Measurements from ENCODE around the gene APMAP. TPM values are rescaled to one million over a fixed set of nuclear protein-coding genes. Genes with fewer than 3 reads are reported as not detected.

APMAP gene
- total and polyA plus RNA-seq, 9 donors: 43.4 to 66.4 (median 53.0) TPM

GRCh38 chr20:25036331-25036936, 43.9 kb upstream of the APMAP start:
- 31% methylated on average over 2 of the region's 7 CpGs for WGBS (ENCODE audit: insufficient coverage)
- Histone ChIP-seq H3K27me3 (ENCODE audit: control insufficient read depth, insufficient read depth, low read length) (no peaks in the 10 kb centered on the region), H3K4me3 (ENCODE audit: low read length) (no peak overlapping the region), H3K4me1 (ENCODE audit: control insufficient read depth, insufficient read depth, low read length) (peaks cover 76% of the 10 kb centered on the region), H3K27ac (ENCODE audit: low read length) (peak overlapping the region; percentile 67), H3K9me3 (replicated peaks; ENCODE audit: control insufficient read depth, low read depth, low read length) (no peaks in the 10 kb centered on the region), H3K36me3 (ENCODE audit: control insufficient read depth, insufficient read depth, low read length) (no peaks in the 10 kb centered on the region)
- DNase-seq: no peak

- DNase-seq: no peak
- Histone ChIP-seq H3K9me3 (replicated peaks; ENCODE audit: control insufficient read depth, low read depth, low read length) (no peaks in the 10 kb centered on the region), H3K27me3 (ENCODE audit: control insufficient read depth, insufficient read depth, low read length) (no peaks in the 10 kb centered on the region), H3K4me1 (ENCODE audit: control insufficient read depth, insufficient read depth, low read length) (peaks cover 71% of the 10 kb centered on the region), H3K27ac (ENCODE audit: low read length) (peak overlapping the region; percentile 29), H3K36me3 (ENCODE audit: control insufficient read depth, insufficient read depth, low read length) (peaks cover under 1% of the 10 kb centered on the region), H3K4me3 (ENCODE audit: low read length) (no peak overlapping the region)
- no CpG with 5 or more reads among the region's 4 CpGs for WGBS (ENCODE audit: insufficient coverage)
These were observed 43.4 kb upstream of the APMAP start for GRCh38 chr20:25035921-25036320.

DNA sequence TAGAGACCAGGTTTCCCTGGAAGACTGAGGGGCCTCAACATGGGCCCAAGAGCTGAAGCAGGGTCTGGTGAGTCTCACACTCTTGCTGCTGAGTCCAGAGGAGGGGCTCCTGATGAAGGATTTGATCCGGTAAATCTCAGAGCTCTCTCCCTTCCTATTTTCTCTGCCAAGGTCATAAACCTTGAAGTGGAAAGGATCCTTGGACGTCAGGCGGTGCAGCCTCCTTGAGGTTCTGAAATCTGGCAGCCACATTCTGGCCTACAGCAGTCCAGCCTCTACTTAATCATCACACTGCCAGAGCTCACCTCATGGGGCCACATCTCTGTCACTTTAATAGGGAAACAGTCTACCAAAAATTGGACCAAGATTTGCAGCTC, 41.4 kb upstream of the APMAP start:
- H3K9me3 ChIP-seq (replicated peaks; ENCODE audit: control insufficient read depth, low read depth, low read length): no peaks in the 10 kb centered on the region
- H3K27ac ChIP-seq (ENCODE audit: low read length): peak overlapping the region; percentile 55
- H3K27me3 ChIP-seq (ENCODE audit: control insufficient read depth, insufficient read depth, low read length): no peaks in the 10 kb centered on the region
- H3K4me1 ChIP-seq (ENCODE audit: control insufficient read depth, insufficient read depth, low read length): peaks cover 51% of the 10 kb centered on the region
- H3K4me3 ChIP-seq (ENCODE audit: low read length): no peak overlapping the region
- no peak for DNase-seq
- WGBS (ENCODE audit: insufficient coverage): 29% methylated on average over 3 of the region's 3 CpGs
- H3K36me3 ChIP-seq (ENCODE audit: control insufficient read depth, insufficient read depth, low read length): peaks cover 11% of the 10 kb centered on the region

DNA sequence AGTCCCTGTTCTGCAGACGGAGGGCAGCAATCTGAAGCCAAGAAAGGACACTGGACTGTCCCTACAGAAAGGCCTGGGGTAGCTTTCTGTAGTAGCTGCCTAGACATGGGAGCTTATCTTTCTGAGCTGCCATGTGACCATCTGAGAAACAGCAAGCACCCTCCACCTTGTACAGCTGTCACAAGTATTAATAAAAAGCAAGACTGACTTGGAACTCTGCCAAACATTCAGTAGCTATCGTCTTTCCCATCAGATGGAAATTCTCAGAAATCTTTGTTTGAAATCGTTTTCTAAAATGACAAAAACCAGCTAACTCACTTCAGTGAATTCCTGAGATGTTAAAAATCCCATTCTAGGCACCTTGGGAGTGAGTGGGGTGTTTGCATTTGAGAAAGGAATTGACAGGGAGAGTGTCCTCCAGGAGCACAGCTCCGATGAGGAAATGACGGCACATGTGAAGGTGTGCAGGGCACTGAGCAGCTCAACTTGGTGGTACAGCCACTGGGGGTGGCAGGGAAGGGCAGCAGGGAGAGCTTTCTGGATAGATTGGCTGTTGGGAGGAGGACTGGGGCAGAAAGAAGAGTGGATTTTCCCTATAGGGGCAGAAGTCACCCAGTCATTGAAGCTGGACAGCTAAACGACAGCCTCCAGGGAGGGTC, 40.8 kb upstream of the APMAP start:
- WGBS (ENCODE audit: insufficient coverage): 38% methylated on average over 4 of the region's 6 CpGs
- no peak overlapping the region for H3K4me3 ChIP-seq (ENCODE audit: low read length)
- H3K9me3 ChIP-seq (replicated peaks; ENCODE audit: control insufficient read depth, low read depth, low read length): no peaks in the 10 kb centered on the region
- H3K4me1 ChIP-seq (ENCODE audit: control insufficient read depth, insufficient read depth, low read length): peaks cover 46% of the 10 kb centered on the region
- no peak for DNase-seq
- peak overlapping the region; percentile 55 for H3K27ac ChIP-seq (ENCODE audit: low read length)
- peaks cover 11% of the 10 kb centered on the region for H3K36me3 ChIP-seq (ENCODE audit: control insufficient read depth, insufficient read depth, low read length)
- no peaks in the 10 kb centered on the region for H3K27me3 ChIP-seq (ENCODE audit: control insufficient read depth, insufficient read depth, low read length)

- Histone ChIP-seq H3K4me3 (ENCODE audit: low read length) (no peak overlapping the region), H3K27me3 (ENCODE audit: control insufficient read depth, insufficient read depth, low read length) (no peaks in the 10 kb centered on the region), H3K9me3 (replicated peaks; ENCODE audit: control insufficient read depth, low read depth, low read length) (no peaks in the 10 kb centered on the region), H3K27ac (ENCODE audit: low read length) (peak overlapping the region; percentile 55), H3K4me1 (ENCODE audit: control insufficient read depth, insufficient read depth, low read length) (peaks cover 39% of the 10 kb centered on the region), H3K36me3 (ENCODE audit: control insufficient read depth, insufficient read depth, low read length) (peaks cover 11% of the 10 kb centered on the region)
- WGBS (ENCODE audit: insufficient coverage): 45% methylated on average over 22 of the region's 29 CpGs
- peak; percentile 69 for DNase-seq
These were observed 40.1 kb upstream of the APMAP start for GRCh38 chr20:25032478-25033264.

- Histone ChIP-seq H3K27me3 (ENCODE audit: control insufficient read depth, insufficient read depth, low read length) (no peaks in the 10 kb centered on the region), H3K27ac (ENCODE audit: low read length) (peak overlapping the region; percentile 55), H3K4me1 (ENCODE audit: control insufficient read depth, insufficient read depth, low read length) (peaks cover 33% of the 10 kb centered on the region), H3K9me3 (replicated peaks; ENCODE audit: control insufficient read depth, low read depth, low read length) (no peaks in the 10 kb centered on the region), H3K4me3 (ENCODE audit: low read length) (no peak overlapping the region), H3K36me3 (ENCODE audit: control insufficient read depth, insufficient read depth, low read length) (peaks cover 11% of the 10 kb centered on the region)
- DNase-seq: no peak
- WGBS (ENCODE audit: insufficient coverage): 94% methylated on average over 13 of the region's 16 CpGs
These were observed 39.5 kb upstream of the APMAP start for GRCh38 chr20:25032065-25032477.

GRCh38 chr20:25031241-25031640, 38.7 kb upstream of the APMAP start:
- Histone ChIP-seq H3K4me1 (ENCODE audit: control insufficient read depth, insufficient read depth, low read length) (peaks cover 28% of the 10 kb centered on the region), H3K9me3 (replicated peaks; ENCODE audit: control insufficient read depth, low read depth, low read length) (no peaks in the 10 kb centered on the region), H3K4me3 (ENCODE audit: low read length) (no peak overlapping the region), H3K27me3 (ENCODE audit: control insufficient read depth, insufficient read depth, low read length) (no peaks in the 10 kb centered on the region), H3K36me3 (ENCODE audit: control insufficient read depth, insufficient read depth, low read length) (peaks cover 11% of the 10 kb centered on the region), H3K27ac (ENCODE audit: low read length) (no peak overlapping the region)
- WGBS (ENCODE audit: insufficient coverage): 93% methylated on average over 2 of the region's 3 CpGs
- no peak for DNase-seq

GRCh38 chr20:25030649-25031207, 38.2 kb upstream of the APMAP start:
- Histone ChIP-seq H3K4me3 (ENCODE audit: low read length) (no peak overlapping the region), H3K36me3 (ENCODE audit: control insufficient read depth, insufficient read depth, low read length) (peaks cover 11% of the 10 kb centered on the region), H3K27me3 (ENCODE audit: control insufficient read depth, insufficient read depth, low read length) (no peaks in the 10 kb centered on the region), H3K4me1 (ENCODE audit: control insufficient read depth, insufficient read depth, low read length) (peaks cover 23% of the 10 kb centered on the region), H3K27ac (ENCODE audit: low read length) (no peak overlapping the region), H3K9me3 (replicated peaks; ENCODE audit: control insufficient read depth, low read depth, low read length) (no peaks in the 10 kb centered on the region)
- WGBS (ENCODE audit: insufficient coverage): 73% methylated on average over 7 of the region's 8 CpGs
- no peak for DNase-seq

- no peaks in the 10 kb centered on the region for H3K27me3 ChIP-seq (ENCODE audit: control insufficient read depth, insufficient read depth, low read length)
- H3K4me3 ChIP-seq (ENCODE audit: low read length): no peak overlapping the region
- no peak for DNase-seq
- H3K4me1 ChIP-seq (ENCODE audit: control insufficient read depth, insufficient read depth, low read length): peaks cover 26% of the 10 kb centered on the region
- no peak overlapping the region for H3K27ac ChIP-seq (ENCODE audit: low read length)
- WGBS (ENCODE audit: insufficient coverage): 93% methylated on average over 4 of the region's 5 CpGs
- H3K36me3 ChIP-seq (ENCODE audit: control insufficient read depth, insufficient read depth, low read length): peaks cover 16% of the 10 kb centered on the region
- no peaks in the 10 kb centered on the region for H3K9me3 ChIP-seq (replicated peaks; ENCODE audit: control insufficient read depth, low read depth, low read length)
These were observed 37.6 kb upstream of the APMAP start for GRCh38 chr20:25030007-25030648.

Data from muscle of leg (tissue), 11 donors.